Fibroblast of mammary gland (primary cell): ENCODE results near the gene CCT3.
A peak's percentile ranks its signal among the peaks of the same experiment; 100 is the strongest.

Experiments used
- DNase-seq: peaks from one replicate; pipeline ENCODE4 v3.0.0-alpha.2; 2010; ENCODE audit warnings: low read depth
- H3K4me3 ChIP-seq: 2 replicates; pipeline ENCODE4 v1.5.1; 2011; ENCODE audit warnings: low read depth, mild to moderate bottlenecking, low read length, moderate library complexity; ENCODE audit not compliant: control insufficient read depth
- CTCF ChIP-seq: conservative IDR thresholded peaks from 2 replicates; pipeline ENCODE4 v1.5.1; 2011; ENCODE audit warnings: low read depth, low read length, inconsistent platforms; ENCODE audit not compliant: control insufficient read depth, insufficient read depth

The CCT3 gene

GRCh38 chr1:156384007-156384406 lies 45.9 kb upstream of the CCT3 start:
- DNase-seq = no peak
- no peak for TF ChIP-seq CTCF

GRCh38 chr1:156383023-156383422 lies 44.9 kb upstream of the CCT3 start:
- TF ChIP-seq CTCF = peak; percentile 84
- DNase-seq = peak; percentile 44
- no peak overlapping the region for H3K4me3 ChIP-seq

More at GRCh38 chr1:156384007-156384406, 45.9 kb upstream of the CCT3 start:
- H3K4me3 ChIP-seq = no peak overlapping the region

GRCh38 chr1:156382561-156382960 lies 44.5 kb upstream of the CCT3 start:
- no peak overlapping the region for H3K4me3 ChIP-seq
- TF ChIP-seq CTCF = no peak
- no peak for DNase-seq

GRCh38 chr1:156379420-156380165 lies 41.5 kb upstream of the CCT3 start:
- no peak for TF ChIP-seq CTCF
- DNase-seq = no peak

GRCh38 chr1:156378557-156378956 lies 40.5 kb upstream of the CCT3 start:
- DNase-seq = no peak
- no peak overlapping the region for H3K4me3 ChIP-seq
- TF ChIP-seq CTCF = no peak

More at GRCh38 chr1:156379420-156380165, 41.5 kb upstream of the CCT3 start:
- H3K4me3 ChIP-seq = no peak overlapping the region

GRCh38 chr1:156376958-156377919 lies 39.1 kb upstream of the CCT3 start:
- no peak for DNase-seq
- H3K4me3 ChIP-seq = no peak overlapping the region
- no peak for TF ChIP-seq CTCF
